NCI-H82 treated with DMSO at 0.1 percent for 48 hours (cell line): ENCODE results near the gene ZNF273.
"Not testable (repeated sequence)": the region's sequence is repeated elsewhere in the genome, so short reads cannot be mapped to it uniquely, and the experiment has no call there.

Experiments
- DNase-seq: peaks from one replicate; lab custom pipeline; 2025; ENCODE audit not compliant: unreplicated experiment; lab: John Stamatoyannopoulos, UW

The ZNF273 gene

DNA sequence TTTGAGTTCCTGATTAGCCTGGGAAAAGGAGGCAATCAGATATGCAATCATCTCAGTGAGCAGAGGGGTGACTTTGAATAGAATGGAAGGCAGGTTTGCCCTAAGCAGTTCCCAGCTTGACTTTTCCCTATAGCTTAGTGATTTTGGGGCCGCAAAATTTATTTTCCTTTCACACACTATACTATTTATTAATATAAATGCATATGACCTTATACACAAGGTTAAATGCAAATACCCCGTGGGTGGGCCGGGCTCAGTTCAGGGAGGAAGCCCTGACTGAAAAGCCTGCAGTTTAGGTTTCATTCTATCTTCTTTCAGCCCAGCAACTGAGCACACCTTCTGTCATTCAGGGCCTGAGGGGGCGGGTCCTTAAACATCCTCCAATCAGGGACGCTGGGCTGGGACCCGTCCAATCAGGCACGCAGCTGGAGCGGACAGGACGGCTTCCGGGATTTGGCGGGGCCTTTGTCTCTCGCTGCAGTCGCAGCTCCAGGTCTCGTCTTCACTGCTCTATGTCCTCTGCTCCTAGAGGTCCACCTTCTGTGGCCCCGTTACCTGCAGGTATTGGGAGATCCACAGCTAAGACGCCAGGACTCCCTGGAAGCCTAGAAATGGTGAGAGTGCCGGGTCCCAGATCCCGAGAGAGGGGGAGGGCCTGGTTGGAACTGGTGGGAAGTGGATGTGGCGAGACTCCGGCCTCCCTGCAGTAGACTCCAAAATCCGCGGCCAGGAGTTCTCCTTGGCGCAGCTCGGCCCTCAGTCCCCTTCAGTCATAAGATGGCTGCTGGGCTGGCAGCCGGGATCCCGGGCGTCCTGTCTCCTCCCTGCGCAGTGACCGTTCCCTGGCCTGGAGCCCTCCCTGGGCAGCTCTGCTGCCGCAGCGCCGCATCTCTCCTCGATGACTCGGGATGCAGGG is at the start of gene ZNF273:
Gene ZNF273, plus strand, starts transcription at position 468 of the 916 bp plus-strand sequence. Its CDS starts 45 bp downstream, at position 513.
- peak; percentile 63 for DNase-seq

DNA sequence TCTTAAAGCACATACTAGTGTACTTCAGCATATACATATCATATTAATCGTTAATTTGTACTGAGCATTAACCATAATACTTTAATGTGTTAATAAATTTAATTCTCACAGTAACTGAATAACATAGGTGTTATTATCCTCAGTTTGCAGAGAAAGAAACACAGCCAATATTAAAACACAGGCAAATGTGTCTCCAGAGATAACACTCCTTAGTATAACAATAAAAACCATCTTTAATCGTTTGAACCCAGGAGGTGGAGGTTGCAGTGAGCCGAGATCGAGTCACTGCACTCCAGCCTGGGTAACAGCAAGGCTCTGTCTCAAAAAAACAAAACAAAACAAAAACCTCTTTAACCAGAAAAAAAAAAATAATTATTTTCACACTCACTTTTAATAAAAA is 49.4 kb upstream of the ZNF273 start:
- no peak for DNase-seq

DNA sequence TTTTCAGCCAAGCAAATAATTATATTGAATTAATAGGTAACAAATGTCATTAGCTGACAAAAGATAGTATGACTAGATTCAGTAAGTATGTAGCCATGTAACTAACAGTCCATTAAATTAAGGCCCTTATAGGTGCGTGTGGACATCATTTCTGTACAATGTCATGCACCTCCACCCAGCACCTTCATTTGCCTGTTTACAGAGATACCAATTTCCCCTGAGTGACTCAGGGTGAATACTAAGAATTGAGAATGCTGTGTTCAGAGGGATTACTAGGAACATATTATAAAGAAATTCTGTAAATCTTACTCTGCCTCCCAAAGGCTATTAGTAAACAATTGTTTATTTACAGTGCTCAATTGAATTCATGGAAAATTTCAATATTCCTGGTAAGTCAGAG is 48.1 kb upstream of the ZNF273 start:
- no peak for DNase-seq

DNA sequence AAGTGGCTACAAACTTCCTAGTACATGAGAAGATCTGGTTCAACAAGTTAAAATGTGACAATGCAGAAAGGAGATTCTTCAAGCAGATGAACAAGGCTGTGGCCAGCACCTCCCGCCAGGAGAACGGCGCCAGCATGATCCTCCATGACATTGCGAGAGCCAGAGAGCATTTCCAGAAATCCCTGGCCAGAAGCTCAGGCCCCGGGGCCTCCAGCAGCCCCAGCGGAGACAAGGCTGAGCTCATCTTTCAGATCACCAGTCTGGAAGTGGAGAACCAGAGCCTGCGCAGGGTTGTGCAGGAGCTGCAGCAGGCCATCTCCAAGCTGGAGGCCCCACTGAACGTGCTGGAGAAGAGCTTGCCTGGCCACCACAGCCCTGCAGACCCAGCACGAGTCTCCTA is 40.1 kb upstream of the ZNF273 start:
- DNase-seq, result no peak

DNA sequence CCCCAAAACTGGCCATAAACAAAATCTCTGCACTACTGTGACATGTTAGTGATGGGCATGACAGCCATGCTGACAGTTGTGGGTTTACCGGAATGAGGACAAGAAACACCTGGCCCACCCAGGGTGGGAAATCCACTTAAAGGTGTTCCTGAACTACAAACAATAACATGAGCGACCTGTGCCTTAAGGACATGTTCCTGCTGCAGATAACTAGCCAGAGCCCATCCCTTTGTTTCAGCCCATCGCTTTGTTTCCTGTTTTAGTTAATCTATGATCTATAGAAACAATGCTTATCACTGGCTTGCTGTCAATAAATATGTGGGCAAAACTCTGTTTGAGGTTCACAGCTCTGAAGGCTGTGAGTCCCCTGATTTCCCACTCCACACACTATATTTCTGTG is 39.5 kb upstream of the ZNF273 start:
- not testable (repeated sequence) for DNase-seq

DNA sequence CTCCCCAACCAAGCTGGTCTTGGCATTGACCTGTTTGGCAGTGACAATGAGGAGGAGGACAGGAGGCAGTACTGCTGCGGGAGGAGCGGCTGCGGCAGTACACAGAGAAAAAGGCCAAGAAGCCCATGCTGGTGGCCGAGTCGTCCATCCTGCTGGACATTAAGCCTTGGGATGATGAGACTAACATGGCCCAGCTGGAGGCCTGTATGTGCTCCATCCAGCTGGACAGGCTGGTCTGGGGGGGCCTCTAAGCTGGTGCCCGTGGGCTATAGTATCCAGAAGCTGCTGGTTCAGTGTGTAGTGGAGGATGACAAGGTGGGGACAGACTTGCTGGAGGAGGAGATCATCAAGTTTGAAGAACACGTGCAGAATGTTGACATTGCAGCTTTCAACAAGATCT is 39.1 kb upstream of the ZNF273 start:
- no peak for DNase-seq

DNA sequence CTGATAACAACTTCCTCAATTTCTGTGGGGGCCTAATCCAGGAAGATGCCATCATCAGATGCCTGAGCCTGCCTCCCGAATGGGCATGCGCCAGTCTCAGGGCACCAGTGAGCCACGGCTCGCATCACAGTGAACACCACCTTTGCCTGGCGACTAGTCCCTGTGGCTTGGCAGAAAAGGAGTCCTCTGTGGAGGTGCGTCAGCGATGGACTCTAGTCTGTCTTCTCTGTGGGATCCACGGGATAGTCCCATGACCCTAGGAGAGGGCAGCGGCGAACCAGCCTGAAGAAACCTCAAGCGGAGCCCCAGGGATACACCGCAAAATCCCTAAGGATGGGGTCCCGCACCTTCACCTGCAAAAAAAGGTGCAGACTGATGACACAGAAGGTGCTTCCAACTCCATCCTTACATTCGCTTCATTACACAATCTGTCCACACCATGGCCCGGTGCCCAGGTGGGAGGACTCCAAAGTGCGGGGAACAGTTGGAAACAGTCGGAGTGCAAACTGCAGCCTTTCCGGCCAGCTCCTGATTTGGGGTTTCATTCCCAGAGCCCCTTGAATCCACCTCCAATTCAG is 35.1 kb upstream of the ZNF273 start:
- DNase-seq, result no peak

DNA sequence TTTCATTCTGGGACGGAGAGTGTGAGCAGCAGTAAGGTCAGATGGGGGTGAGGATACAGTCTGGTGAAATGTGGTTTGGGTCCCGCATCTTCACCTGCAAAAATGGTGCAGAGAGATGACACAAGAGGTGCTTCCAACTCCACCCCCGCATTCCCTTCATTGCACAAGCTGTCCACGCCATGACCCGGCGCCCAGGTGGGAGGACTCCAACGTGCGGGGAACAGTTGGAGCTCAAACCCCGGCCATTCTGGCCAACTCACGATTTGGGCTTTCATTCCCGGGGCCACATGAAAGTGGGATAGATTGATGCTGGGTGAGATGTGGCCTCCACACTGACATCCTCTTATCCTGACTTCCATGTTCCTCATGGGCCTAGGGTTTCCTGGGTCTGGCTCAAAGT is 34.6 kb upstream of the ZNF273 start:
- DNase-seq, result no peak

DNA sequence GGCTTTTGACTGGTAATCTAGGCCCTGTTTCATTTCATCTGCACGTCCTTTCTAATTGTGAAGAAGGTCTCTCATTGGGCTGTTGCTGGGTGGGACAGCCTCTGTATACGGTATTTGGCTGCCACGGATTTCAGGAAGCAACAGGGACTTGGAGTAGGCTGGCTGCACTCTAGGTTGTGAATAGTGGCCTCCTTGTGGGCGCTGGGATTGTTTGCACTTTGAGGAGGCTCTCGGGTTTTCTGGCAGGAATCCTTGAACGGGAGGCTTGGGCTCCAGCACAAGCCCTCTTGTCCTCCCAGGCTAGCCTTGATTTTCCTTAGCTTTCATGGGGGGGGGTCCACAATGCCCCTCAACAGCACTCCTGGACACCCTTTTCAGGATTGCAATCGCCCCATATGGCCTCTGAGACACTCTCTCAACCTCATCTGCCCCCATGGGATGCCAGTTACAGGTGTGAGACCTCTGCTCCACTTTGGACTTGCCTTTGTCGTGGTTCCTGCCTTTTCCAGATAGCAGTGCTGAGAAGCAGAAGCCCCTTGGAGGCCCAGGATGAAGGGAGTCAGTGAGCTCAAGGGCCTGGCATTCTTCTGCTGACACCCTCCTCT is 33.9 kb upstream of the ZNF273 start:
- DNase-seq, result no peak

DNA sequence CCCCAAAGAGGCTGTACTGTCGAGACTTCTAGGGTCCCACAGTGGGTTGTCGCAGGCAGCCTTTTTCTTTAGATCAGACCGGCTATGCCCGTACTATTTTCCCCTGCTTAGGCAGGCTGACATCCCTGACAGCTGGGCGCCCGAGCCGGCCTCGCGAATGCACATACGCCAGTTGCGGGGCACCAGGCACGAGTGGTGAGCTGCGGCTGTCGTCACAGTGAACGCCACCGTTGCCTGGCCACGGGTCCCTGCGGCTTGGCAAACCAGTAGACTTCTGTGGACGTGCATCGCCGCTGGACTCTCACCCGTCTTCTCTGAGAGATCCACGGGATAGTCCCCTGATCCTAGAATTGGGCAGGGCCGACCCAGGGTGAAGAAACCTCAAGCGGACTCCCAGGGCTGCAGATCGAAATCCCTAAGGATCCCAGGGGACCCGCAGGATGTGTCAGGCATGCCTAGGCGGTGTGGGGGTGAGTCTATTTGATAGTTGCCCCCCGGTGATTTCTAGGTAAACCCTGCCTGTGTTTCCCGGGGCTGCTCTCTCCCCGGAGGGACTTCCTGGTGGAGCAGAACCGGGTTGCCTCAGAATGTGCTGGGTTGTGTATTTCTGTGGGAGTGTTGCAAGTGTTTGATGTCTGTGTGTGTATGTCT is 33.0 kb upstream of the ZNF273 start:
- no peak for DNase-seq

DNA sequence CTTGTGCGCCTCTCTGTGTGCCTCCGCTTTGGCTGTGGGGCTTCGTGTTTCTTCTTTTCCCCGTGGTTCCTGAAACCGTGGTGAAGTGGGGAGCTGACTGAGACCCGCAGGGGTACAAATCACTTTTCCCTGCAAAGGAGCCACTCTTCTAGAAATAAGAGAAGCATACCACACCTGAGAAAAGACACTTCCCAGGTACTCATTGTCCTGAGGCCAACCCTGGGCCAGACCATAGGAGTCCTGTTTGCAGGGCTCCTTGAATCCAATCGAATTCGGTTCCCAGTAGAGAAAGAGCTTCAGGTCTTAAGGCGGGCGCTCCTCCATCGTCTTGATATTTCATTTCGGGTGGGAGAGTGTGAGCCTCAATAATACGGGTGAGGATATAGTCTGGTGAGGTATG is 32.4 kb upstream of the ZNF273 start:
- no peak for DNase-seq

DNA sequence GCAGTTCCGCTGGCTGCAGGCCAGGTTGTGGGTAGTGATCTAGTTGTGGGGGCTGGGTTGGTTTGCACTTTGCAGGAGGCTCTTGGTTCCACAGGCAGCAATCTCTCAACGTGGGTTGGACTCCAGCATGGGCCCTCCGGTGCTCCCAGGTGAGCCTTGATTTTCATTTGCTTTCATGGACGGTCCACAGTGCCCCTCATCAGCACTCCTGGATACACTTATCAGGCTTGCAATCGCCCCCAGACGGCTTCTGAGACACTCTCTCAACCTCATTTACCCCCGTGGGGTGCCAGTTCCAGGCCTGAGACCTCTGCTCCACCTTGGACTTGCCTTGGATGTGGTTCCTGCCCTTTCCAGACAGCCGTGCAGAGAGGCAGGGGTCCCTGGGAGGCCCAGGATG is 31.3 kb upstream of the ZNF273 start:
- DNase-seq, result no peak

DNA sequence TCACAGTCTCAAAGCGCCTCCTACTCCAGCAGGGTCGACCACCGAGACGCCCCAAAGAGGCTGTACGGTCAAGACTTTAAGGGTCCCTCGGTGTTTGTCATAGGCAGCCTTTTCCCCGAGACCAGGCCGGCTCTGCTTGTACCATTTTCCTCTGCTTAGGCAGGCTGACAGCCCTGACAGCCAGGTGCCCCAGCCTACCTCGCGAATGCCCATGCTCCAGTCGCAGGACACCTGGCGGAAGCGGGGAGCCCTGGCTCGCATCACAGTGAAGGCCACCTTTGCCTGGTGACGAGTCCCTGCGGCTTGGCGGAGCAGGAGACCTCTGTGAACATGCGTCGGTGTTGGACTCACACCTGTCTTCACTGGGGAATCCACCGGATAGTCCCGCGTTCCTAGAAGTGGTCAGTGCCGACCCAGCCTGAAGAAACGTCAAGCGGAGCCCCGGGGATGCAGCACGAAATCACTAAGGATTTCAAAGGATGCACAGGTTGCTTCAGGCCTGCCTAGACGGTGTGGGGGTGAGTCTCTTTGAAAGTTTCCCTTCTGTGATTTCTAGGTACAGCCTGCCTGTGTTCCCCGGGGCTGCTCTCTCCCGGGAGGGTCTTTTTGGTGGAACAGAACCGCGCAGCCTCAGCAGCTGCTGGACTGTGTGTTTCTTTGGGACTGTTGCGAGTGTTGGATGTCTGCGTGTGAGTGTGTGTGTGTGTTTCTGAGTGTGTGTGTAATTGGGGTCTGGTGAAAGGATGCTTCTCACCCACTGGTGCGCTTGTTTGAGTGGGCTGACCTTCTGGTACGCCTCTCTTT is 30.5 kb upstream of the ZNF273 start:
- DNase-seq, result no peak

DNA sequence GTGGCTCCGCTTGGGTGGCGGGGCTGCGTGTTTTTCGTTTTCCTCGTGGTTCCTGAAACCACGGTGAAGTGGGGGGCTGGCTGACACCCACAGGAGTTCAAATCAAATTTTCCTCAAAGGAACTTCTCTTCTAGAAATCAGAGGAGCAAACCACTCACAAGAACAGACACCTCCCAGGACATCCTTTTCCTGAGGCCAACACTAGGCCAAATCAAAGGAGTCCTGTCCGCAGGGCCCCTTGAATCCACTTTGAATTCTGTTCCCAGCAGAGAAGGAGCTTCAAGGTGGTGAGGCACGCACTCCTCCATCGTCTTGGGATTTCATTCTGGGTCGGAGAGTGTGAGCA is 29.9 kb upstream of the ZNF273 start:
- DNase-seq, result no peak

DNA sequence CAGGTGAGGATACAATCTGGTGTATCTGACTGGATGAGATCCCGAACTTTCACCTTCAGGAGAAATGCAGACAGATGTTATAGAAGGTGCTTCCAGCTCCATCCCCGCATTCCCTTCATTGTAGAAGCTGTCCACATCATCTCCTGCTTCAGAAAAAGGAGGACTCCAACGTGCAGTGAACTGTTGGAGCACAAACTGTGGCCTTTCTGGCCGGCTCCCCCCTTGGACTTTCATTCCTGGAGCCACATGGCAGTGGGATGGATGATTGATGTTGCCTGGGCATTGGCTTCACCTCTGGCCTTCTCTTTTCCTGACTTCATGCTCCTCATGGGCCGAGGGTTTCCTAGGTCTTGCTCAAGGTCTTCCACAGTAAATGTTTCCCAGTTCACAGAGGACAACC is 29.6 kb upstream of the ZNF273 start:
- DNase-seq, result no peak

DNA sequence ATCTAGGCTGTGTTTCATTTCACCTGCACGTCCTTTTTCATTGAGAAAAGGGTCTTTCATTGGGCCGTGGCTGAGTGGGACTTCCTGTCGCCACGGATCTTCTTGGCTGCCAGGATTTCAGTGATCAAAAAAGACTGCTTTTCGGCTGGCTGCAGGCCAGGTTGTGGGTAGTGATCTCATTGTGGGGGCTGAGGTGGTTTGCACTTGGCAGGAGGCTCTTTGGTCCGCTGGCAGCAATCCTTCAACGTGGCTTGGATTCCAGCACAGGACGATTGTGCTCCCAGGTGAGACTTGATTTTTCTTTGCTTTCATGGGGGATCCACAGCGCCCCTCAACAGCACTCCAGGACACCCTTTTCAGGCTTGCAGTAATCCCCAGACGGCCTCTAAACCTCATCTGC is 29.0 kb upstream of the ZNF273 start:
- DNase-seq, result no peak

DNA sequence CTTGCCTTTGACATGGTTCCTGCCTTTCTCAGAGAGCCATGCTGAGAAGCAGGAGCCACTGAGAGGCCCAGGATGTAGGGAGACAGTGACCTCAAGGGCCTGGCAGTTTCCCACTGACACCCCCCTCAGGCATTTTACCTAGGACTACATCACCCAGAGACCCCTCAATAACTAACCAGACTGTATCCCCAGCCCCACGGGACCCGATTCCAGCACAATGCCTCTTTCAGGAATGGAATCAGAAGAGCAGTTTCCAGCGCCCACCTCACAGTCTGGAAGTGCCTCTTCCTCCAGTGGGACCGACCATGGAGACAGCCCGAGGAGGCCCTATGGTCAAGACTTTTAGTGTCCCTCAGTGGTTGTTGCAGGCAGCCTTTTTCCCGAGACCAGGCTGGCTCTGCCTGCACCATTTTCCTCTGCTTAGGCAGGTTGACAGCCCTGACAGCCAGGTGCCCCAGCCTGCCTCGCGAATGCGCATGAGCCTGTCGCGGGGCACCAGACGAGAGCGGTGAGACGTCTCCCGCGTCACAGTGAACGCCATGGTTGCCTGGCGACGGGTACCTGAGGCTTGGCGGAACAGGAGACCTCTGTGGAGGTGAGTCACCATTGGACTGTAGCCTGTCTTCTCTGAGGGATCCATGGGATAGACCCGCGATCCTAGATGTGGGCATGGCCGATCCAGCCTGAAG is 28.4 kb upstream of the ZNF273 start:
- no peak for DNase-seq

DNA sequence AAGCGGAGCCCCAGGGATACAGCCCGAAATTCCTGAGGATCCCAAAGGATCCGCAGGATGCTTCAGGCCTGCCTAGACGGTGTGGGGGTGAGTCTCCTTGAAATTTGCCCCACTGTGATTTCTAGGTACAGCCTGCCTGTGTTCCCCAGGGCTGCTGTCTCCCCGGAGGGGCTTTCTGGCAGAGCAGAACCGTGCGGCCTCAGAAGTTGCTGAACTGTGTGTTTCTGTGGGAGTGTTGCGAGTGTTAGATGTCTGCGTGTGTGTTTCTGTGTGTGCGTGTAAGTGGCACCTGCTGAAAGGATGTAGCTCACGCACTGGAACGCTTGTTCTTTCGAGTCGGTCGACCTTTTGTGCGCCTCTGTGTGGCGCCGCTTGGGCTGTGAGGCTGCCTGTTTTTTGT is 27.8 kb upstream of the ZNF273 start:
- DNase-seq, result no peak

DNA sequence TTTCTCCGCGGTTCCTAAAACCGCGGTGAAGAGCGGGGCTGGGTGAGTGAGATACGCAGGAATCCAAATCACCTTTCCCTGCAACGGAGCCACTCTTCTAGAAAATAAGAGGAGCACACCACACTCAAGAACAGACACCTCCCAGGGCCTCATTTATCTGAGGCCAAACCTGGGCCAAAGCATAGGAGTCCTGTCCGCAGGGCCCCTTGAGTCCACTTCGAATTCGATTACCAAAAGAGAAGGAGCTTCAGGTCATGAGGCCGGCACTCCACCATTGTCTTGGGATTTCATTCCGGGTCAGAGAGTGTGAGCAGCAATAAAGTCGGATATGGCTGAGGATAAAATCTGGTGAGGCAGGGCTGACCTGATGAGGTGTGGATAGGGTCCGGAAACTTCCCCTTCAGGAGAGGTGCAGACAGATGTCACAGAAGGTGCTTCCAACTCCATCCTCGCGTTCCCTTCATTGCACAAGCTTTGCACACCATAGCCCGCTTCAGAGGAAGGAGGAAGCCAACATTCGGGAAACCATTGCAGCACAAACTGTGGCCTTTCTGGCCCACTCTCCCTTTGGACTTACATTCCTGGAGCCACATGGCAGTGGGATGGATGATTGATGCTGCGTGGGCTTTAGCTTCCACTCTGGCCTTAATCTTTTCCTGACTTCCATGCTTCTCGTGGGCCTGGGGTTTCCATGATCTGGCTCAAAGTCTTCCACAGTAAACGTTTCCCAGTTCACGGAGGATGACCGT is 27.2 kb upstream of the ZNF273 start:
- DNase-seq, result no peak
